Middle frontal gyrus (tissue), 1 donor: ENCODE measurements around the gene CSRP2.

Source experiments
- DNase-seq: peaks from one replicate; pipeline ENCODE4 v3.0.0-alpha.2; 2015; ENCODE audit warnings: low spot score; ENCODE audit errors: extremely low spot score

CSRP2 gene

GRCh38 chr12:76878899-76879709 lies at the start of gene CSRP2:
Gene CSRP2 (minus strand): TSS chr12:76879019. CDS start chr12:76866260, 12,759 bp downstream.
- DNase-seq, result peak; percentile 41

- DNase-seq, result no peak
Measured at GRCh38 chr12:76927170-76927784, 48.5 kb upstream of the CSRP2 start.

GRCh38 chr12:76925135-76925534 lies 46.3 kb upstream of the CSRP2 start:
- no peak for DNase-seq

GRCh38 chr12:76922866-76923265 lies 44.0 kb upstream of the CSRP2 start:
- DNase-seq, result no peak

- no peak for DNase-seq
Measured at GRCh38 chr12:76921891-76922664, 43.3 kb upstream of the CSRP2 start.

- DNase-seq, result no peak
Measured at GRCh38 chr12:76921100-76921471, 42.3 kb upstream of the CSRP2 start.

- no peak for DNase-seq
Measured at GRCh38 chr12:76920172-76921099, 41.6 kb upstream of the CSRP2 start.

GRCh38 chr12:76919383-76920171 lies 40.8 kb upstream of the CSRP2 start:
- no peak for DNase-seq

GRCh38 chr12:76916170-76916540 lies 37.3 kb upstream of the CSRP2 start:
- peak; percentile 48 for DNase-seq

GRCh38 chr12:76915361-76916169 lies 36.7 kb upstream of the CSRP2 start:
- DNase-seq, result no peak

- DNase-seq, result no peak
Measured at GRCh38 chr12:76914102-76914859, 35.5 kb upstream of the CSRP2 start.

- no peak for DNase-seq
Measured at GRCh38 chr12:76909290-76909689, 30.5 kb upstream of the CSRP2 start.

GRCh38 chr12:76908303-76909017 lies 29.6 kb upstream of the CSRP2 start:
- no peak for DNase-seq

- no peak for DNase-seq
Measured at GRCh38 chr12:76901628-76902380, 23.0 kb upstream of the CSRP2 start.

- no peak for DNase-seq
Measured at GRCh38 chr12:76899522-76899921, 20.7 kb upstream of the CSRP2 start.

GRCh38 chr12:76898442-76898841 lies 19.6 kb upstream of the CSRP2 start:
- no peak for DNase-seq

GRCh38 chr12:76896274-76896673 lies 17.5 kb upstream of the CSRP2 start:
- no peak for DNase-seq
